Uterus (tissue), 4 donors: Measurements from ENCODE around the gene INPP5D. TPM values are rescaled to one million over a fixed set of nuclear protein-coding genes. Genes with fewer than 3 reads are reported as not detected.

ENCODE experiments used
- DNase-seq, 2 donors: peaks; one replicate each; pipeline ENCODE4 v3.0.0-alpha.2; 2019 to 2020
- H3K27ac ChIP-seq, 2 donors: fragments of 200-600 bp; sonication (generic); 1 replicate in 1 of 2; 2 replicates in 1 of 2; pipeline ENCODE4 v1.5.1; 2016 to 2018
- H3K27me3 ChIP-seq, 2 donors: fragments of 200-600 bp; sonication (generic); one replicate each; pipeline ENCODE4 v1.5.1; 2018 to 2019; ENCODE audit warnings: control low read depth in 1 of 2
- H3K36me3 ChIP-seq, 2 donors: fragments of 200-600 bp; sonication (generic); one replicate each; pipeline ENCODE4 v1.5.1; 2019; ENCODE audit warnings: control low read depth in 1 of 2
- H3K4me1 ChIP-seq, 2 donors: fragments of 200-600 bp; sonication (generic); one replicate each; pipeline ENCODE4 v1.5.1; 2018 to 2019; ENCODE audit warnings: control low read depth in 1 of 2
- H3K4me3 ChIP-seq, 2 donors: fragments of 200-600 bp; sonication (generic); 1 replicate in 1 of 2; 2 replicates in 1 of 2; pipeline ENCODE4 v1.5.1; 2018 to 2019; ENCODE audit warnings: mild to moderate bottlenecking in 1 of 2
- H3K9me3 ChIP-seq, 2 donors: fragments of 200-600 bp; sonication (generic); one replicate each; pipeline ENCODE4 v1.5.1; 2019; ENCODE audit warnings: control low read depth in 1 of 2
- POLR2A ChIP-seq, 2 donors: fragments of 450-650 bp; IDR thresholded peaks; one replicate each; pipeline ENCODE4 v1.6.1; 2016; ENCODE audit warnings: antibody characterized with exemption in 2 of 2, mild to moderate bottlenecking in 1 of 2, moderate library complexity in 1 of 2
- intact Hi-C: fragments of 100-400 bp; cut with DNase I; formaldehyde crosslinking; loops from one replicate; pipeline ENCODE4 v1.15.1; 2023; ENCODE audit warnings: low total_unique reads
- total RNA-seq, 4 donors: library from RNA; depleted of rRNA in 3 of 4; stranded (reverse); fragments of >200 nt in 3 of 4; gene quantifications; one replicate each; pipeline versions ENCODE4 v1.1.0 to v1.2.4, GENCODE V29; 2014 to 2023
- TF ChIP-seq, protein P1 (sequence below), 4 experiments: fragments of 200-600 bp in 2 of 4; fragments of 450-650 bp in 2 of 4; sonication (generic) in 2 of 4; IDR thresholded peaks; one replicate each; pipeline ENCODE4 v1.5.1; 2016 to 2019; ENCODE audit warnings: antibody characterized with exemption in 4 of 4, mild to moderate bottlenecking in 2 of 4, moderate library complexity in 1 of 4
- donor health status: DM: yes; HTN: yes; CAD: no.

INPP5D gene
- total RNA-seq, 4 donors from 2014 or later, result 14.2 to 37.9 (median 22.3) TPM

DNA sequence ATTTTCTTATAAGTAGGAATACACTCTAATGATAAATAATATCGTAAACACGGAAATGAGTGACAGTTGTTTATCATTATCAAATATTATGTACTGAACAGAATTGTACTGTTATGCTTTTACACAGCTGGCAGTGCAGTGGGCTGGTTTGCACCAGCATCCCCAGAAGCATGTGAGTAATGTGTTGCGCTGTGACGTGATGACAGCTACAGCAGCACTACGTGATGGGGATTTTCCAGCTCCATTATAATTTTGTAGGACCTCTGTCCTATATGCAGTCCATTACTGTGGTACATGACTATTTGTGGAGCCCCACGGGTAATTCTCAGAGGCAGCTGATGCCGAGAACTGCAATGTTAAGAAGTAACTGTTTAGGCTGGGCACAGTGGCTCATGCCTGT, 114.0 kb downstream of the INPP5D start:
- Histone ChIP-seq H3K36me3 (no peaks in the 10 kb centered on the region), H3K27me3 (no peaks in the 10 kb centered on the region), H3K4me3 (no peak overlapping the region), H3K9me3 (no peaks in the 10 kb centered on the region), H3K4me1 (no peaks in the 10 kb centered on the region), H3K27ac (no peak overlapping the region)
- TF ChIP-seq, protein P1, sequence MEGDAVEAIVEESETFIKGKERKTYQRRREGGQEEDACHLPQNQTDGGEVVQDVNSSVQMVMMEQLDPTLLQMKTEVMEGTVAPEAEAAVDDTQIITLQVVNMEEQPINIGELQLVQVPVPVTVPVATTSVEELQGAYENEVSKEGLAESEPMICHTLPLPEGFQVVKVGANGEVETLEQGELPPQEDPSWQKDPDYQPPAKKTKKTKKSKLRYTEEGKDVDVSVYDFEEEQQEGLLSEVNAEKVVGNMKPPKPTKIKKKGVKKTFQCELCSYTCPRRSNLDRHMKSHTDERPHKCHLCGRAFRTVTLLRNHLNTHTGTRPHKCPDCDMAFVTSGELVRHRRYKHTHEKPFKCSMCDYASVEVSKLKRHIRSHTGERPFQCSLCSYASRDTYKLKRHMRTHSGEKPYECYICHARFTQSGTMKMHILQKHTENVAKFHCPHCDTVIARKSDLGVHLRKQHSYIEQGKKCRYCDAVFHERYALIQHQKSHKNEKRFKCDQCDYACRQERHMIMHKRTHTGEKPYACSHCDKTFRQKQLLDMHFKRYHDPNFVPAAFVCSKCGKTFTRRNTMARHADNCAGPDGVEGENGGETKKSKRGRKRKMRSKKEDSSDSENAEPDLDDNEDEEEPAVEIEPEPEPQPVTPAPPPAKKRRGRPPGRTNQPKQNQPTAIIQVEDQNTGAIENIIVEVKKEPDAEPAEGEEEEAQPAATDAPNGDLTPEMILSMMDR (IDR thresholded peaks at IDR 0.05), result no peak
- no peak for TF ChIP-seq POLR2A (IDR thresholded peaks at IDR 0.05)
- intact Hi-C loops, result no loop called here
- no peak for DNase-seq

DNA sequence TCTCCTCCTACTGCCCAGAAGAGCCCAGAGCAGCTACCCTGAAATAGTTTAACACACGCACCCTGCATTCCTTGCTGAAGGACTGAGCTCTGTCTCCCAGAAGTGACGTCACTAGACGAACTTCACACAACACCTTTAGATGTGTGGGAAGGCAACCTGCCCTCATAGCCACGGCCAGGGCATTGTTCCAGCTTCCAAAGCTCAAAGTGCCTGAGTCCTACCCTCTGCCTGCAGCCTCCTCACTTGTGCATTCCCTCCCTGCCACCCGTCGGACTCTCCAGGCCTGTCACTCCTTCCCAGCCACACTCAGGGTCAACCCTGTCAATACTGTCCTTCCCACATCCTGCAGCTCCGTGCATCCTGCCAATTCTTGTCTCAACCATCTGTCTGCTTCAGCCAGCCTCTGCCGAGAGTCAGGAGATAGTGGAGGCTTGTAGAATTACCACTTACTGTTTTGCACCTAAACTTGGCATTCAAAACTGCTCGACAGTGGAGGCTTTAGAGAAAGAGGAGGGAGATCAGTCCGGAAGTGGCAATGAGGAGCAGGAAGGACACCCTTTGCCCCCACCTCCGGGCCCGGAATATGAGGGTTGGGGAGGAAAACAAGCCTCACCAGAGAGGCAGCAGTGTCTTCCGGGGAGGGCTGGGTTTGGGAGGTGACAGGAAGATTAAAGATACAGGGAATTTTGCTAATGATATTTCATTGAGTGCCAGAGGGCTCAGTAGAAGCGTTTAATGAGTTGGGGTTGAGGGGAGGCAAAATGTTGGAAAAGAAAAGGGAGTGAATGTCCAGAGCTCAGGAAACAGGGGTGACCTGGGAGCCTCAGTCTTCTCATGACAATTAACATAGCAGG, 119.1 kb downstream of the INPP5D start:
- DNase-seq, result no peak
- intact Hi-C loops, result no loop called here
- Histone ChIP-seq H3K27ac (no peak overlapping the region), H3K36me3 (no peaks in the 10 kb centered on the region), H3K4me1 (no peaks in the 10 kb centered on the region), H3K4me3 (no peak overlapping the region), H3K27me3 (no peaks in the 10 kb centered on the region), H3K9me3 (no peaks in the 10 kb centered on the region)
- no peak for TF ChIP-seq POLR2A (IDR thresholded peaks at IDR 0.05)
- TF ChIP-seq, protein P1 (IDR thresholded peaks at IDR 0.05), result no peak

DNA sequence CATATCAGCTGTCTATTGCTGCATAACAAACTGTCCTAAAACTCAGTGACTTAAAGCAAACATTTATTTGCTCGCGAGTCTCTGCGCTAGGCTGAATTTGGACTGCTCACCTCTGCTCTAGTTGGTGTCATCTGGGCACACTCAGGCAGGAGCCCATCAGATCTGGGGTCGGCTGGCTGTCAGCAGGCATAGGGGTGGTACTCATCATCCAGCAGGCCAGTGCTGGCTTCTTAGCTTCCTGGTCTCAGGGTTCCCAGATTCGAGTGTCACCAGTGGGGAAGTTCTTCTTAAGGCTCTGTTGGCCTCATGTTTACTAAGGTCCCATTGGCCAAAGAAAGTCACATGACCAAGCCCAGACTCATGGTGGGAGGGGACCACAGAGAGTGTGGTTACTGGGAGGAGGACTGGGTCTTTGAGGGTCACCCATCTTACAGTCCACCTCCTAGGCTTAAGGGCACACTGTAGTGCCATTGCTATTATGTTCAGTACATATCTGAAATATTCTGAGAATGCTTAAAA, 119.8 kb downstream of the INPP5D start:
- no peak for TF ChIP-seq POLR2A (IDR thresholded peaks at IDR 0.05)
- TF ChIP-seq, protein P1 (IDR thresholded peaks at IDR 0.05), result no peak
- intact Hi-C loops, result no loop called here
- no peaks in the 10 kb centered on the region for H3K9me3 ChIP-seq
- H3K27ac ChIP-seq, result no peak overlapping the region
- no peaks in the 10 kb centered on the region for H3K27me3 ChIP-seq
- DNase-seq, result no peak
- no peaks in the 10 kb centered on the region for H3K36me3 ChIP-seq
- H3K4me1 ChIP-seq, result no peaks in the 10 kb centered on the region
- no peak overlapping the region for H3K4me3 ChIP-seq

DNA sequence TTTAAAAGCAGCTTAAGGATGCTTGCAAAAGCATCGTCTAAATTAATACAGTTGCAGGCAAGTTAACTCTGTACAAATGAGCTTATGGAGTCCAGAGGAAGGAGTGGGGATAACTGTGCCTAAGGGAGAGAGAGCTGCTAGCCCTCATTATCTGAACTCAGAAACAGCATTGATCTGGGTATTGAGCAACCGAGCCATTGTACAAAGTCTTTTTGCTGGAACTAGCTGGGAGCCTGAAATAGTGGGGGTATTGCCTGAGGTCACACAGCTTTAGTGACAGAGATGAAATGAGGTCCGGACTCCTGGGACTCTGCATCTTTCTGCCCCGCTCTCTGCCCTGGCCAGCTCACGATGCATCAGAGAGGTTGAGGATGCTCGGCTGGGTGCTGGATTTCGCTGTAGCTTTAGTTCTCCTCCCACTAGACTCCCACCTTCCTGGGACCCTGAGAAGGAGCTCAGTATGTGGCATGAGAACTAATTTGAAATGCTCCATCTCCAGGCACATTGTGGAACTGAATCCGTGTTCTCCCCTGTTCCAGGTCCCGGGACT, 123.8 kb downstream of the INPP5D start:
- Histone ChIP-seq H3K36me3 (no peaks in the 10 kb centered on the region), H3K27me3 (no peaks in the 10 kb centered on the region), H3K9me3 (no peaks in the 10 kb centered on the region), H3K27ac (no peak overlapping the region), H3K4me1 (no peaks in the 10 kb centered on the region), H3K4me3 (no peak overlapping the region)
- DNase-seq, result no peak
- TF ChIP-seq, protein P1 (IDR thresholded peaks at IDR 0.05), result no peak
- TF ChIP-seq POLR2A (IDR thresholded peaks at IDR 0.05), result no peak
- intact Hi-C loops, result no loop called here

DNA sequence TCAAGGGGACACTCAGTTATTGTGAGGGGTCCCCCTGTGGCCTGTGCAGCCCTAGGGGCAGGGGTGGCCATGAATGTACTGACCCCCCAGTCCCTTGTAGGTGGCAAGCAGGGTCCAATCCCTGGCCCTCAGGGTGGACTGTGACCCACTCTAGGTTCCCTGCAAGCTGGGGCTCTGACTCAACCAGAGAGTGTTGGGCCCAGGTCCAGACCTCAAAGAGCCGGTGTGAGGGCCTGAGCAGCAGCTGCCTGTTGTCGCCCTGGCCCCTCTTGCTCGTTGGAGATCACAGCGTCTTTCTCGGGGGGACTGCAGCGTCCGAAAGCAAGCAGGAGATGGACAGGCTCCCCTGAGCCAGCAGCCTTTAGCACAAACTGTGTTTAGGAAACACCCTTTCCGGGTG, 124.5 kb downstream of the INPP5D start:
- Histone ChIP-seq H3K4me3 (no peak overlapping the region), H3K36me3 (no peaks in the 10 kb centered on the region), H3K27ac (no peak overlapping the region), H3K9me3 (no peaks in the 10 kb centered on the region), H3K27me3 (no peaks in the 10 kb centered on the region), H3K4me1 (no peaks in the 10 kb centered on the region)
- intact Hi-C loops, result no loop called here
- DNase-seq, result no peak
- no peak for TF ChIP-seq POLR2A (IDR thresholded peaks at IDR 0.05)
- TF ChIP-seq, protein P1 (IDR thresholded peaks at IDR 0.05), result no peak
